Adrenal gland (tissue), 5 donors: ENCODE data around the gene KATNB1.

Source experiments
- POLR2A ChIP-seq, 2 donors: fragments of 450-650 bp; IDR thresholded peaks; one replicate each; pipeline ENCODE4 v1.6.1; 2017; ENCODE audit warnings: antibody characterized with exemption in 2 of 2, mild to moderate bottlenecking in 2 of 2, moderate library complexity in 1 of 2
- TF ChIP-seq, protein P1 (sequence below), 6 experiments: fragments of 450-650 bp in 4 of 6; fragments of 200-600 bp in 2 of 6; sonication (generic) in 1 of 6; IDR thresholded peaks; 1 replicate in 5 of 6; 2 replicates in 1 of 6; pipeline versions ENCODE4 v1.5.1 to v1.8.0; 2016 to 2021; ENCODE audit warnings: antibody characterized with exemption in 6 of 6, mild to moderate bottlenecking in 2 of 6, moderate library complexity in 1 of 6
- donor health status: DM: no; HTN: no; CAD: no.

DNA sequence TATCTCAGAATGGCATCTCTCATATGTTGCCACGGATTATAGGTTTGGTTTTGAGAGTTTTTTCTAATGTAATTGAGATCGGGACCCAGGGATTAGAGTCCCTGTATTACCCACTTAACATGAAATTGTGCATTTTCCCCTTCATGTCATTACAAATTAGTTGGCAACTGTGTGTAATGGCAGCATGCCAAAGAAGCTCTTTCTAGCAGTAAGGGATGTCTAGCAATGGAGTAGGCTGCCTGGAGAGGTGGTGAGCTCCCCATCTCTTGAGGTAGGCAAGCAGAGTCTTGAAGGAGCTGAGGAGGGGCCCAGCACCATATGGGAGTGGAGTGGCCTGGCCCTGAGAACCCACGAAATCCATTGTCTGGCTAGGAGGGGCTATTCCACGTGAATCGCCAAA lies 10.0 kb upstream of the KATNB1 start:
- TF ChIP-seq, protein P1, sequence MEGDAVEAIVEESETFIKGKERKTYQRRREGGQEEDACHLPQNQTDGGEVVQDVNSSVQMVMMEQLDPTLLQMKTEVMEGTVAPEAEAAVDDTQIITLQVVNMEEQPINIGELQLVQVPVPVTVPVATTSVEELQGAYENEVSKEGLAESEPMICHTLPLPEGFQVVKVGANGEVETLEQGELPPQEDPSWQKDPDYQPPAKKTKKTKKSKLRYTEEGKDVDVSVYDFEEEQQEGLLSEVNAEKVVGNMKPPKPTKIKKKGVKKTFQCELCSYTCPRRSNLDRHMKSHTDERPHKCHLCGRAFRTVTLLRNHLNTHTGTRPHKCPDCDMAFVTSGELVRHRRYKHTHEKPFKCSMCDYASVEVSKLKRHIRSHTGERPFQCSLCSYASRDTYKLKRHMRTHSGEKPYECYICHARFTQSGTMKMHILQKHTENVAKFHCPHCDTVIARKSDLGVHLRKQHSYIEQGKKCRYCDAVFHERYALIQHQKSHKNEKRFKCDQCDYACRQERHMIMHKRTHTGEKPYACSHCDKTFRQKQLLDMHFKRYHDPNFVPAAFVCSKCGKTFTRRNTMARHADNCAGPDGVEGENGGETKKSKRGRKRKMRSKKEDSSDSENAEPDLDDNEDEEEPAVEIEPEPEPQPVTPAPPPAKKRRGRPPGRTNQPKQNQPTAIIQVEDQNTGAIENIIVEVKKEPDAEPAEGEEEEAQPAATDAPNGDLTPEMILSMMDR (IDR thresholded peaks at IDR 0.05): no peak
- no peak for TF ChIP-seq POLR2A (IDR thresholded peaks at IDR 0.05)
